Neural cell (in vitro differentiated cells): ENCODE results near the gene LMF2. TPM values are rescaled to one million over a fixed set of nuclear protein-coding genes. Genes with fewer than 3 reads are reported as not detected.

Experiments
- H2AFZ ChIP-seq: fragments of 200-600, 300-800 bp; sonication (generic), shearing (Covaris generic); 2 replicates; pipeline ENCODE4 v1.6.0; 2014; ENCODE audit warnings: low read depth, mild to moderate bottlenecking, antibody characterized with exemption, low read length, moderate library complexity
- H3F3A ChIP-seq: fragments of 200-600 bp; shearing (Covaris generic); 2 replicates; pipeline ENCODE4 v1.6.1; 2016; ENCODE audit warnings: mild to moderate bottlenecking, moderate library complexity, mixed read lengths, antibody characterized with exemption, low read length; ENCODE audit not compliant: insufficient read depth, poor library complexity, severe bottlenecking
- H3K27ac ChIP-seq: fragments of 200-600, 300-800 bp; sonication (generic), shearing (Covaris generic); 2 replicates; pipeline ENCODE4 v1.5.1; 2014; ENCODE audit warnings: mild to moderate bottlenecking, low read length, moderate library complexity
- H3K27me3 ChIP-seq: fragments of 300-800, 200-600 bp; sonication (generic), shearing (Covaris generic); 2 replicates; pipeline ENCODE4 v1.6.0; 2014; ENCODE audit warnings: mild to moderate bottlenecking, low read depth, low read length, moderate library complexity; ENCODE audit not compliant: insufficient read depth
- H3K36me3 ChIP-seq: fragments of 300-800, 200-600 bp; sonication (generic), shearing (Covaris generic); 2 replicates; pipeline ENCODE4 v1.5.1; 2014; ENCODE audit warnings: mild to moderate bottlenecking, antibody characterized with exemption, low read length, moderate library complexity; ENCODE audit not compliant: insufficient read depth
- H3K4me2 ChIP-seq: fragments of 300-800, 200-600 bp; sonication (generic), shearing (Covaris generic); 2 replicates; pipeline ENCODE4 v1.6.0; 2014; ENCODE audit warnings: mild to moderate bottlenecking, low read length
- H3K4me3 ChIP-seq: fragments of 300-800, 200-600 bp; sonication (generic), shearing (Covaris generic); 2 replicates; pipeline ENCODE4 v1.5.1; 2014; ENCODE audit warnings: mild to moderate bottlenecking, low read length, moderate library complexity
- H3K79me2 ChIP-seq: fragments of 200-600 bp; shearing (Covaris generic); replicated peaks from 2 replicates; pipeline ENCODE4 v1.6.0; 2014; ENCODE audit warnings: mild to moderate bottlenecking, low read length, moderate library complexity; ENCODE audit not compliant: insufficient read depth
- H3K9ac ChIP-seq: fragments of 300-800, 200-600 bp; sonication (generic), shearing (Covaris generic); 2 replicates; pipeline ENCODE4 v1.6.1; 2016; ENCODE audit warnings: mild to moderate bottlenecking, low read length, mixed read lengths
- H3K9me2 ChIP-seq: fragments of 200-600 bp; shearing (Covaris generic); 2 replicates; pipeline ENCODE4 v1.6.1; 2016; ENCODE audit warnings: mild to moderate bottlenecking, low read length, mixed read lengths; ENCODE audit not compliant: insufficient read depth
- H3K9me3 ChIP-seq: fragments of 200-600, 300-800 bp; sonication (generic), shearing (Covaris generic); 2 replicates; pipeline ENCODE4 v1.6.1; 2016; ENCODE audit warnings: mild to moderate bottlenecking, mixed run types, low read length, moderate library complexity, mixed read lengths
- H4K20me1 ChIP-seq: fragments of 200-600 bp; shearing (Covaris generic); 2 replicates; pipeline ENCODE4 v1.6.1; 2016; ENCODE audit warnings: mild to moderate bottlenecking, mixed run types; ENCODE audit not compliant: insufficient read depth
- EP300 ChIP-seq: fragments of 450-650 bp; conservative IDR thresholded peaks from 2 replicates; pipeline ENCODE4 v1.6.1; 2014; ENCODE audit warnings: antibody characterized with exemption, mild to moderate bottlenecking, moderate library complexity; ENCODE audit not compliant: poor library complexity, severe bottlenecking
- EZH2 ChIP-seq: fragments of 200-600, 300-800 bp; shearing (Covaris generic), sonication (generic); IDR thresholded peaks from 2 replicates; pipeline ENCODE4 v1.6.1; 2014; ENCODE audit warnings: antibody characterized with exemption, low read length, borderline replicate concordance, mild to moderate bottlenecking; ENCODE audit not compliant: insufficient read depth, poor library complexity, severe bottlenecking
- MXI1 ChIP-seq: fragments of 450-650 bp; conservative IDR thresholded peaks from 2 replicates; pipeline ENCODE4 v1.6.1; 2014; ENCODE audit warnings: antibody characterized with exemption, mild to moderate bottlenecking; ENCODE audit not compliant: poor library complexity, severe bottlenecking
- POLR2AphosphoS5 ChIP-seq: IDR thresholded peaks from 2 replicates; pipeline ENCODE4 v1.6.1; 2012
- RAD21 ChIP-seq: fragments of 450-650 bp; conservative IDR thresholded peaks from 2 replicates; pipeline ENCODE4 v1.6.1; 2014; ENCODE audit warnings: antibody characterized with exemption, mild to moderate bottlenecking, moderate library complexity
- REST ChIP-seq: IDR thresholded peaks from 2 replicates; pipeline ENCODE4 v1.6.1; 2012; ENCODE audit warnings: borderline replicate concordance
- SMC3 ChIP-seq: fragments of 450-650 bp; conservative IDR thresholded peaks from 2 replicates; pipeline ENCODE4 v1.6.1; 2014; ENCODE audit warnings: antibody characterized with exemption, mild to moderate bottlenecking, moderate library complexity; ENCODE audit not compliant: poor library complexity
- TAF1 ChIP-seq: IDR thresholded peaks from 2 replicates; pipeline ENCODE4 v1.6.1; 2012; ENCODE audit warnings: low read depth
- polyA plus RNA-seq: library from polyadenylated mRNA; depleted of rRNA; stranded (reverse); fragments of >200 nt; gene quantifications from 2 replicates; pipeline ENCODE4 v1.2.3, GENCODE V29; 2014
- TF ChIP-seq, protein P1 (sequence below): fragments of 450-650 bp; IDR thresholded peaks from 2 replicates; pipeline ENCODE4 v1.5.1; 2014; ENCODE audit warnings: antibody characterized with exemption, mild to moderate bottlenecking, moderate library complexity; ENCODE audit not compliant: poor library complexity, severe bottlenecking

The LMF2 gene
- polyA plus RNA-seq, 1 donor from 2014 or later: 76.5 TPM

- no peak overlapping the region for H3K4me2 ChIP-seq
- TF ChIP-seq REST: no peak
- no peak for TF ChIP-seq SMC3
- no peak for TF ChIP-seq EP300
- no peak for TF ChIP-seq TAF1
- TF ChIP-seq MXI1: no peak
- TF ChIP-seq, protein P1, sequence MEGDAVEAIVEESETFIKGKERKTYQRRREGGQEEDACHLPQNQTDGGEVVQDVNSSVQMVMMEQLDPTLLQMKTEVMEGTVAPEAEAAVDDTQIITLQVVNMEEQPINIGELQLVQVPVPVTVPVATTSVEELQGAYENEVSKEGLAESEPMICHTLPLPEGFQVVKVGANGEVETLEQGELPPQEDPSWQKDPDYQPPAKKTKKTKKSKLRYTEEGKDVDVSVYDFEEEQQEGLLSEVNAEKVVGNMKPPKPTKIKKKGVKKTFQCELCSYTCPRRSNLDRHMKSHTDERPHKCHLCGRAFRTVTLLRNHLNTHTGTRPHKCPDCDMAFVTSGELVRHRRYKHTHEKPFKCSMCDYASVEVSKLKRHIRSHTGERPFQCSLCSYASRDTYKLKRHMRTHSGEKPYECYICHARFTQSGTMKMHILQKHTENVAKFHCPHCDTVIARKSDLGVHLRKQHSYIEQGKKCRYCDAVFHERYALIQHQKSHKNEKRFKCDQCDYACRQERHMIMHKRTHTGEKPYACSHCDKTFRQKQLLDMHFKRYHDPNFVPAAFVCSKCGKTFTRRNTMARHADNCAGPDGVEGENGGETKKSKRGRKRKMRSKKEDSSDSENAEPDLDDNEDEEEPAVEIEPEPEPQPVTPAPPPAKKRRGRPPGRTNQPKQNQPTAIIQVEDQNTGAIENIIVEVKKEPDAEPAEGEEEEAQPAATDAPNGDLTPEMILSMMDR: no peak
- no peak for TF ChIP-seq POLR2AphosphoS5
- TF ChIP-seq EZH2: no peak
- no peak for TF ChIP-seq RAD21
- peaks cover 4% of the 10 kb centered on the region for H3K79me2 ChIP-seq
- H3K36me3 ChIP-seq: no peaks in the 10 kb centered on the region
- no peak overlapping the region for H2AFZ ChIP-seq
- no peaks in the 10 kb centered on the region for H3K9me3 ChIP-seq
- H3K27me3 ChIP-seq: no peaks in the 10 kb centered on the region
- H3F3A ChIP-seq: no peaks in the 10 kb centered on the region
- H4K20me1 ChIP-seq: peaks cover 15% of the 10 kb centered on the region
- H3K27ac ChIP-seq: no peak overlapping the region
- no peaks in the 10 kb centered on the region for H3K9me2 ChIP-seq
- H3K4me3 ChIP-seq: no peak overlapping the region
- H3K9ac ChIP-seq: no peak overlapping the region
These were observed 42.2 kb downstream of the LMF2 start for GRCh38 chr22:50465066-50465930.

- TF ChIP-seq, protein P1: no peak
- TF ChIP-seq POLR2AphosphoS5 (no peak), SMC3 (no peak), EZH2 (no peak), TAF1 (no peak), REST (no peak), RAD21 (no peak), EP300 (no peak), MXI1 (no peak)
- Histone ChIP-seq H3F3A (no peaks in the 10 kb centered on the region), H3K79me2 (no peaks in the 10 kb centered on the region), H3K36me3 (no peaks in the 10 kb centered on the region), H4K20me1 (peaks cover 15% of the 10 kb centered on the region), H3K27me3 (no peaks in the 10 kb centered on the region), H2AFZ (no peak overlapping the region), H3K4me2 (no peak overlapping the region), H3K9me2 (no peaks in the 10 kb centered on the region), H3K4me3 (no peak overlapping the region), H3K9ac (no peak overlapping the region), H3K9me3 (no peaks in the 10 kb centered on the region), H3K27ac (no peak overlapping the region)
These were observed 43.1 kb downstream of the LMF2 start for GRCh38 chr22:50464451-50464850.
